ENCODE measurements around the gene SSTR3.
"Not testable (repeated sequence)": the region's sequence is repeated elsewhere in the genome, so short reads cannot be mapped to it uniquely, and the experiment has no call there.

SSTR3 gene

GRCh38 chr22:37242395-37242918 lies 30.2 kb upstream of the SSTR3 start:
- DNase-seq (ENCODE audit: low spot score), result peak; percentile 43

GRCh38 chr22:37241351-37242142 lies 29.3 kb upstream of the SSTR3 start:
- no peak for DNase-seq (ENCODE audit: low spot score)

- no peak for DNase-seq (ENCODE audit: low spot score)
Observed at GRCh38 chr22:37240941-37241320, 28.7 kb upstream of the SSTR3 start.

GRCh38 chr22:37240240-37240940 lies 28.1 kb upstream of the SSTR3 start:
- DNase-seq (ENCODE audit: low spot score), result no peak

- DNase-seq (ENCODE audit: low spot score), result no peak
Observed at GRCh38 chr22:37239336-37240239, 27.3 kb upstream of the SSTR3 start.

- DNase-seq (ENCODE audit: low spot score), result peak; percentile 86
Observed at GRCh38 chr22:37237371-37238268, 25.3 kb upstream of the SSTR3 start.

GRCh38 chr22:37235897-37236607 lies 23.8 kb upstream of the SSTR3 start:
- no peak for DNase-seq (ENCODE audit: low spot score)

GRCh38 chr22:37234736-37235711 lies 22.7 kb upstream of the SSTR3 start:
- DNase-seq (ENCODE audit: low spot score), result no peak

GRCh38 chr22:37233751-37234631 lies 21.7 kb upstream of the SSTR3 start:
- DNase-seq (ENCODE audit: low spot score), result no peak

- DNase-seq (ENCODE audit: low spot score), result not testable (repeated sequence)
Observed at GRCh38 chr22:37233371-37233750, 21.1 kb upstream of the SSTR3 start.

GRCh38 chr22:37232140-37232998 lies 20.1 kb upstream of the SSTR3 start:
- DNase-seq (ENCODE audit: low spot score), result no peak

GRCh38 chr22:37231406-37232139 lies 19.3 kb upstream of the SSTR3 start:
- DNase-seq (ENCODE audit: low spot score), result no peak

- DNase-seq (ENCODE audit: low spot score), result no peak
Observed at GRCh38 chr22:37230673-37231405, 18.6 kb upstream of the SSTR3 start.

GRCh38 chr22:37229805-37230672 lies 17.8 kb upstream of the SSTR3 start:
- peak; percentile 81 for DNase-seq (ENCODE audit: low spot score)
